Adrenal gland (tissue), 12 donors: ENCODE results near the gene ACTR1B. TPM values are rescaled to one million over a fixed set of nuclear protein-coding genes. Genes with fewer than 3 reads are reported as not detected.
"Not testable (repeated sequence)": the region's sequence is repeated elsewhere in the genome, so short reads cannot be mapped to it uniquely, and the experiment has no call there.

Experiments used
- DNase-seq, 7 donors: peaks; one replicate each; pipeline ENCODE4 v3.0.0-alpha.2; 2019 to 2020
- H3K27ac ChIP-seq, 5 donors: fragments of 200-600 bp; sonication (generic) in 4 of 5; 1 replicate in 3 of 5; 2 replicates in 2 of 5; pipeline versions ENCODE4 v1.5.1 to v1.8.0; 2016 to 2020; ENCODE audit warnings: mild to moderate bottlenecking in 1 of 5
- H3K27me3 ChIP-seq: fragments of 200-600 bp; 2 replicates; pipeline ENCODE4 v1.8.0; 2021
- H3K36me3 ChIP-seq, 2 donors: fragments of 200-600 bp; replicated peaks in 1 of 2; 1 replicate in 1 of 2; 2 replicates in 1 of 2; pipeline versions ENCODE4 v1.5.1 to v1.8.0; 2018 to 2022
- H3K4me1 ChIP-seq, 2 donors: fragments of 200-600 bp; replicated peaks in 1 of 2; 1 replicate in 1 of 2; 2 replicates in 1 of 2; pipeline versions ENCODE4 v1.5.1 to v1.8.0; 2018 to 2021
- H3K4me3 ChIP-seq, 4 donors: fragments of 200-600 bp; sonication (generic) in 3 of 4; one replicate each; pipeline ENCODE4 v1.5.1; 2016 to 2018
- H3K9me3 ChIP-seq, 3 donors: fragments of 200-600 bp; sonication (generic) in 1 of 3; replicated peaks in 1 of 3; 1 replicate in 2 of 3; 2 replicates in 1 of 3; pipeline versions ENCODE4 v1.5.1 to v1.8.0; 2016 to 2021
- POLR2A ChIP-seq, 2 donors: fragments of 450-650 bp; IDR thresholded peaks; one replicate each; pipeline ENCODE4 v1.6.1; 2017; ENCODE audit warnings: antibody characterized with exemption in 2 of 2, mild to moderate bottlenecking in 2 of 2, moderate library complexity in 1 of 2
- WGBS, 4 donors: extraction: QIAGEN DNeasy Blood & Tissue Kit in 2 of 4; methylation state at CpG; one replicate each; pipeline versions ENCODE4 v1.1.5 to v1.1.7; 2013 to 2017; 5-methylcytosine and 5-hydroxymethylcytosine counted together
- intact Hi-C, 2 donors: fragments of 100-400 bp; cut with DNase I; formaldehyde crosslinking; loops; one replicate each; pipeline versions ENCODE4 v1.14.1 to v1.15.0; 2022 to 2023
- polyA plus RNA-seq, 3 donors: library from polyadenylated mRNA; stranded (reverse); fragments of 200-250 nt in 2 of 3; fragments of 350-450 nt in 1 of 3; fragmentation: Illumina TruSeq in 1 of 3; extraction: RNeasy Lipid Tissue Mini Kit (QIAGEN cat#74804) in 1 of 3; gene quantifications; one replicate each; pipeline ENCODE4 v1.2.3, GENCODE V29; 2013 to 2014
- total RNA-seq, 9 donors: library from RNA; depleted of rRNA in 4 of 9; stranded (reverse); fragments of >200 nt in 4 of 9; fragments of 120-200 nt in 1 of 9; fragmentation: NEBNext Ultra II Directional in 1 of 9; extraction: Animal tissue kit (Norgen Biotek cat#: 25700) in 1 of 9; gene quantifications; one replicate each; pipeline versions ENCODE4 v1.1.0 to v1.2.4, GENCODE V29; 2013 to 2023
- TF ChIP-seq, protein P1 (sequence below), 6 experiments: fragments of 450-650 bp in 4 of 6; fragments of 200-600 bp in 2 of 6; sonication (generic) in 1 of 6; IDR thresholded peaks; 1 replicate in 5 of 6; 2 replicates in 1 of 6; pipeline versions ENCODE4 v1.5.1 to v1.8.0; 2016 to 2021; ENCODE audit warnings: antibody characterized with exemption in 6 of 6, mild to moderate bottlenecking in 2 of 6, moderate library complexity in 1 of 6
- donor health status: healthy with polysubstance abuse.
- donor health status: Bipolar disorder and iron deficiency.
- donor health status: DM: yes; HTN: yes; CAD: no.
- donor health status: DM: no; HTN: no; CAD: no.
- donor health status: DM: no; HTN: no; CAD: no.
- donor health status: DM: yes; HTN: yes; CAD: no.

The ACTR1B gene
- total and polyA plus RNA-seq, 12 donors: 39.0 to 130 (median 95.7) TPM

DNA sequence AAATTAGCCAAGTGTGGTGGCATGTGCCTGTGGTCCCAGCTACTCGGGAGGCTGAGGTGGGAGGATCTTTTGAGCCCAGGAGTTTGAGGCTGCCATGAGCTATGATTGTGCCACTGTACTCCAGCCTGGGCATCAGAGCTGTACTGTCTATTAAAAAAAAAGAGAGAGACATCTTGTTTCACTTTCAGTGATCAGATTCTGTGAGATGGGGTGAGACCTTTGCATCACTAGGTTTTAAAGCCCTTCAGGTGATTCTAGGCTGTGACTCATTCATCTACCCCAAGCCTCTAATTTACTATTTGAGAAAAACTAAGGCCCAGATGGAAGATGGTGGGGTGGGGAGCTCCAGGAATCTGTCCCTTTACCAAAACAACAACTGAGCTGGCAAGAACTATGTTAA lies 12.8 kb upstream of the ACTR1B start:
- H3K27me3 ChIP-seq: no peaks in the 10 kb centered on the region
- H3K27ac ChIP-seq: no peak overlapping the region
- DNase-seq: no peak
- intact Hi-C loops: no loop called here
- no peaks in the 10 kb centered on the region for H3K9me3 ChIP-seq
- 90 to 100% (median 95%) methylated on average over 1 of the region's 1 CpG for WGBS, 4 donors
- no peaks in the 10 kb centered on the region for H3K4me1 ChIP-seq
- no peaks in the 10 kb centered on the region for H3K36me3 ChIP-seq
- TF ChIP-seq, protein P1, sequence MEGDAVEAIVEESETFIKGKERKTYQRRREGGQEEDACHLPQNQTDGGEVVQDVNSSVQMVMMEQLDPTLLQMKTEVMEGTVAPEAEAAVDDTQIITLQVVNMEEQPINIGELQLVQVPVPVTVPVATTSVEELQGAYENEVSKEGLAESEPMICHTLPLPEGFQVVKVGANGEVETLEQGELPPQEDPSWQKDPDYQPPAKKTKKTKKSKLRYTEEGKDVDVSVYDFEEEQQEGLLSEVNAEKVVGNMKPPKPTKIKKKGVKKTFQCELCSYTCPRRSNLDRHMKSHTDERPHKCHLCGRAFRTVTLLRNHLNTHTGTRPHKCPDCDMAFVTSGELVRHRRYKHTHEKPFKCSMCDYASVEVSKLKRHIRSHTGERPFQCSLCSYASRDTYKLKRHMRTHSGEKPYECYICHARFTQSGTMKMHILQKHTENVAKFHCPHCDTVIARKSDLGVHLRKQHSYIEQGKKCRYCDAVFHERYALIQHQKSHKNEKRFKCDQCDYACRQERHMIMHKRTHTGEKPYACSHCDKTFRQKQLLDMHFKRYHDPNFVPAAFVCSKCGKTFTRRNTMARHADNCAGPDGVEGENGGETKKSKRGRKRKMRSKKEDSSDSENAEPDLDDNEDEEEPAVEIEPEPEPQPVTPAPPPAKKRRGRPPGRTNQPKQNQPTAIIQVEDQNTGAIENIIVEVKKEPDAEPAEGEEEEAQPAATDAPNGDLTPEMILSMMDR (IDR thresholded peaks at IDR 0.05): no peak
- TF ChIP-seq POLR2A (IDR thresholded peaks at IDR 0.05): no peak
- no peak overlapping the region for H3K4me3 ChIP-seq

DNA sequence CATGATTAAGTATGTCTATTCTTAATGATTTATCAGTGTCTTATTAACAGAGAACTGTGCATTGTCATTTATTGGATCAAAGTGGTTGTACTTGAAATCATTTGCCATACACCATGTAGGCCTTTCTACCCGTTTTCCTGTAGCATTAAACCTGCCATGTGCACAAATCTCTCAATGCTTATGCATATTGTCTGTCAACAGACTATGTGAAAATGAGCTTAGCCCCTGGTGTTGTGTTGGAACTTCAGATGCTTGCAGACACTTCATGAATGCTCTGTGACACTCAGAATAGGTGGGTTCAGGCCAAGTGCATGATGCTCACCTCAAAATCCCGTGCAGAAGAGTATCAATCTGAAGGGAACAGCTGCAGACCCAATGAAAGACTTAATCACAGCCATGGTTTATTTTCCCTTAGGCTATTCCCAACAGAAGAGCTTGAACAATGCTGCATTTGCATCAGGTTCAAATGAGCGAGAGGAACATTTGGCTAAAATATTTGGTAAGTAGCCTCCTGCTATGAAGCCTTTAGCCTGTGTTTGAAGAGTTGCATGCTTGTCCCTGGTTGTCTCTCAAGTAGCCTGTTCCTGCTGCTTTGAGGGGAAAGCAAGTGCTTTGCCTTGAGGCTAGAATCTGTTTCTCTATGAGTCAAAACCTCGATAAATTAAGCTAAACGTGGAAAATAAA lies 11.7 kb upstream of the ACTR1B start:
- Histone ChIP-seq H3K9me3 (no peaks in the 10 kb centered on the region), H3K27me3 (no peaks in the 10 kb centered on the region), H3K4me3 (no peak overlapping the region), H3K36me3 (no peaks in the 10 kb centered on the region), H3K27ac (no peak overlapping the region), H3K4me1 (no peaks in the 10 kb centered on the region)
- DNase-seq: no peak
- intact Hi-C loops: no loop called here
- WGBS, 4 donors: 71 to 79% (median 74%) methylated on average over 5 of the region's 5 CpGs
- TF ChIP-seq, protein P1 (IDR thresholded peaks at IDR 0.05): no peak
- TF ChIP-seq POLR2A (IDR thresholded peaks at IDR 0.05): no peak

DNA sequence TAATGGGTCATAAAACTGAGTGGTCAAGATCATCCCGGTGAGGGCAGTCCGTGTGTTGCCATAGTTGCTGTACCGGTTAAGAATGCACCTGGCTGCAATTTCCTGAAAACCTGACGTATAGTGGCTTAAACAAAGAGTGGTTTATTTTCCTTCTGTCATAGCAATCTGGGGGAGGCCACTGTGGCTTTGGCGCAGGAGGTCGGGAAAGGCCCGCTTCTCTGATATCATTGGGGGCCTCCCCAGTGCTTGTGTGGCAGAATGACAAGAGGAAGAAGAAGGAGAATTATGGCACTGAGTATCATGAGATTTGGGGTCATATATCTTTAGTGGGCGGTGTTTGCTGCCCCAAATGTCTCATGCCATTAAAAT lies 10.1 kb upstream of the ACTR1B start:
- H3K4me3 ChIP-seq: no peak overlapping the region
- no peak for DNase-seq
- no peaks in the 10 kb centered on the region for H3K27me3 ChIP-seq
- H3K9me3 ChIP-seq: no peaks in the 10 kb centered on the region
- H3K4me1 ChIP-seq: no peaks in the 10 kb centered on the region
- TF ChIP-seq POLR2A (IDR thresholded peaks at IDR 0.05): no peak
- TF ChIP-seq, protein P1 (IDR thresholded peaks at IDR 0.05): no peak
- intact Hi-C loops: no loop called here
- H3K27ac ChIP-seq: no peak overlapping the region
- 61 to 76% (median 73%) methylated on average over 8 of the region's 8 CpGs for WGBS, 4 donors
- no peaks in the 10 kb centered on the region for H3K36me3 ChIP-seq

DNA sequence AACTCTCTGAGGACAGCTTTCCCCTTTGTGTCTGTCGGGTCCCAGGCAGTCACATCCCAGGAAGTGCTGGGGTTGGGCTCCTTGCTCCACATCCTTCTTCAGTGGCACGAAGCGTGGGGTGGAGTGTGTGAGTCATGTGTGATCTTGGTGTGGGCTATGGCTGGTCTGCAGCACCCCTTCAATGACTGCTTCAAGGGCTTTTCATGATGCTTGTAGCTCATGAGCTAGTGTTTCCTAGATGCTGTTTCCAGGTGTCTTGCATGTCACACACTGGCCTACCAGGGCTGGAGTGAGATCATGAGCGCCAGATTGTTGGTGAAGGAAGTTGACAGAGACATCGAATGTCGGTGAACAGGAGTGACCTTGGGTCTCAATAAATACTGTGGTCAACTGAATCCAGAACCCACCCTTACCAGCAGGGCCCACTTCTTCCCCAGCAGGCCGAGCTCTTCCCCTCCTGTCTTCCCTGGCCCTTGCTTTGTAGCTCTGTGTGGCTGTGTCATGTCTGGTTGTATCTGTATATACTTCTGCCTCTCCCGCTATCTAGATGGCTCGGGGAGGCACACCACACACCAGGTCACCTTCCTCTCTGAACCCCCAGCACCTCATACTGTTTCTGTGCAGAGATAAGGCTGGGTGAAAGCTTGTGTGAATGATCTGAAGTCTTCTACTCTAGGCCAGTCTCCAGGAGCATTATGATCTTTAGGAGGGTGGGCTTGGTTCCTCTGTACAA lies 9.5 kb upstream of the ACTR1B start:
- Histone ChIP-seq H3K9me3 (no peaks in the 10 kb centered on the region), H3K36me3 (no peaks in the 10 kb centered on the region), H3K4me3 (no peak overlapping the region), H3K27me3 (no peaks in the 10 kb centered on the region), H3K27ac (no peak overlapping the region), H3K4me1 (no peaks in the 10 kb centered on the region)
- DNase-seq: no peak
- intact Hi-C loops: no loop called here
- no peak for TF ChIP-seq POLR2A (IDR thresholded peaks at IDR 0.05)
- TF ChIP-seq, protein P1 (IDR thresholded peaks at IDR 0.05): no peak
- WGBS, 4 donors: 85 to 88% (median 87%) methylated on average over 7 to 9 of the region's 9 CpGs

DNA sequence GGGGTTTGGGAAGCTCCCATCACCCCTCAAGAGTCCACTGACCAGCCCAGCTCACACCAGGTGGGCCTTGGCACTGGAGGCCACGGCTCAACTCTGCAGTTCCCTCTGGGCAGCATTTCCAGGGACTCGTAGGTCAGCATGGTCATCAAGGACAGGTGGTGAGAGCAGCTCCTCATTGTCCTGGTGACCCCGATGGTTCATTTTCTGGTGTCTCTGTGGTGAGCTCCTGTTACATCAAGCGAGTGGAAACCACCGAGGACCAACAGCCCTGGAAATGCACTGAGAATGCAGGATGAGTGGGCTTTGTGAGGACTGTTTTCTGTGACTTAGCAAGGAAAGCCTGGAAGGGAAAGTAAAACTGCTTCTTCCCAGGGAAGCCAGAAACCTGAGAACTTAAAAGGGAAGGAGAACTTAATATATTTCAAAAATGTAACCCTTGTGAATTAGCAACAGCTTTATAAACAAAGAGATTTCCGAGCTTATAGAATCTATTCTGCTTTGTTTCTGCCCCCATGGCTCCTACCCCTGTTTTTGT lies 8.8 kb upstream of the ACTR1B start:
- intact Hi-C loops, H3K36me3 ChIP-seq, H3K4me3 ChIP-seq, H3K4me1 ChIP-seq, H3K27ac ChIP-seq, H3K27me3 ChIP-seq, DNase-seq, H3K9me3 ChIP-seq: not testable (repeated sequence)
- WGBS, 4 donors: 87 to 96% (median 92%) methylated on average over 3 to 6 of the region's 6 CpGs
